Ureter (tissue), 1 donor: ENCODE measurements around the gene SOX15. TPM values are rescaled to one million over a fixed set of nuclear protein-coding genes. Genes with fewer than 3 reads are reported as not detected.

Experiments used
- DNase-seq: peaks from one replicate; pipeline ENCODE4 v3.0.0-alpha.2; 2020; ENCODE audit warnings: low spot score
- total RNA-seq: library from RNA; stranded (reverse); gene quantifications from one replicate; pipeline ENCODE4 v1.2.4, GENCODE V29; 2023
- donor health status: DM: yes; HTN: yes; CAD: no.

SOX15 gene
- total RNA-seq, 1 donor from 2014 or later, result 8.0 TPM

DNA sequence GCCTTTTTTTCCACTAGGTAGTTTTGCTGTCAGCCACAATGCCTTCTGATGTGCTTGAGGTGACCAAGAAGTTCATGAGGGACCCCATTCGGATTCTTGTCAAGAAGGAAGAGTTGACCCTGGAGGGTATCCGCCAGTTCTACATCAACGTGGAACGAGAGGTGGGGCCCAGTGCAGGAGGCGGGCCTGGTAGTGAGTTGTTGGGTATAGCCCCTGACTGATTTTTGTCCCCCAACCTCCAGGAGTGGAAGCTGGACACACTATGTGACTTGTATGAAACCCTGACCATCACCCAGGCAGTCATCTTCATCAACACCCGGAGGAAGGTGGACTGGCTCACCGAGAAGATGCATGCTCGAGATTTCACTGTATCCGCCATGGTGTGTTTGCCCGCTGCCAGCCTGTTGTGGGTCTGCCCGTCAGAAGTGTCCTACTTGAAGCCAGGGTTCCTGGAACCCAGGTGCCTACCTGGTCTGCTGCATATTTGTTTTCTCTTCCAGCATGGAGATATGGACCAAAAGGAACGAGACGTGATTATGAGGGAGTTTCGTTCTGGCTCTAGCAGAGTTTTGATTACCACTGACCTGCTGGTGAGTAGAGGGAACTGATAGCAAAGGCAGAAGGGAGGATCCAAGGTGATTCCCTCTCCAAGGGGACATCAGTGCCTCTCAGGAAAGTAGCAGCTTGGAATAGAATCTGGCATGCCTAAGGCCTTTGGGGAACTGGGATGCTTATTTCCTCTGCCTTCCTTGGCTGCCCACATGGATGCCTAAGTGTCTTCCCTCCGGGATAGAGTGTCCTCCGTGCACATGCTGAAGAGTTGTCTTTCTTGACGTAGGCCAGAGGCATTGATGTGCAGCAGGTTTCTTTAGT, 12.3 kb downstream of the SOX15 start:
- DNase-seq, result no peak

DNA sequence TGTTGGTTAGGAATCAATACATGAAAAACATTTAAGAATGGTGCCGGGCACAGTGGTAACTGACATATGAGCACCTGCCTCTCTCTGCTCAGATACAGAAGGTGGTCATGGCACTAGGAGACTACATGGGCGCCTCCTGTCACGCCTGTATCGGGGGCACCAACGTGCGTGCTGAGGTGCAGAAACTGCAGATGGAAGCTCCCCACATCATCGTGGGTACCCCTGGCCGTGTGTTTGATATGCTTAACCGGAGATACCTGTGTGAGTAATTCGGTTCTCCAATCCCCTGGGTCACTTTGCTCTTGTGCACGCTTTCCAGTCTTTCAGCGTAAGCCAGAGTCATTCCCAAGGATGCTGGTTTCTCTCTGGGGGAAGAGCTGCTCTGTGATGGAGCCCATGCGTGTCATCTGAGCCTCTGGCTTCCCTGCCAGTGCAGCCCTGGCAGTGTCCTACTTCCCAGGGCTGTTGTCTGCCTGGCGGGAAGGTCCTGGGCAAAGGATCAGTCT, 13.4 kb downstream of the SOX15 start:
- no peak for DNase-seq

GRCh38 chr17:7575959-7576358, 13.9 kb downstream of the SOX15 start:
- no peak for DNase-seq

DNA sequence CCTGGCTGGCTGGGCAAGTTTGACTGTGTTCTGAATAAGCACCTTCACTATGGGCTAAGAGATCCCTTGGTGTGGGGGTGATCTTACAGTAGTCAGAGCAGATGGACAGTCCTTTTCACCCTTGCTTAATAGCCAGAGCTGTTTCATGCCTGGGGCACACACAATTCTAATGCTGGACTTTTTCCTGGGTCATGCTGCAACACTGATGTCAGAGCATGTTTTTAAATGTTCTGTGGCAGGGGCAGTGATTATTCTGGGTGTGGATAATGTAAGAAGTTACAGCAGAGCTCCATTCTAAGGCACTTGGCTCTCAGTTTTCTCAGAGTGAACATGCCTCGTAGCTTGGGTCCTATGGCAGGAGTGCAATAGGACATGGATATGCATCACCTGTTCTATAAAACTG, 14.4 kb downstream of the SOX15 start:
- no peak for DNase-seq

- DNase-seq, result no peak
Observed at GRCh38 chr17:7574176-7574953, 15.5 kb downstream of the SOX15 start.

DNA sequence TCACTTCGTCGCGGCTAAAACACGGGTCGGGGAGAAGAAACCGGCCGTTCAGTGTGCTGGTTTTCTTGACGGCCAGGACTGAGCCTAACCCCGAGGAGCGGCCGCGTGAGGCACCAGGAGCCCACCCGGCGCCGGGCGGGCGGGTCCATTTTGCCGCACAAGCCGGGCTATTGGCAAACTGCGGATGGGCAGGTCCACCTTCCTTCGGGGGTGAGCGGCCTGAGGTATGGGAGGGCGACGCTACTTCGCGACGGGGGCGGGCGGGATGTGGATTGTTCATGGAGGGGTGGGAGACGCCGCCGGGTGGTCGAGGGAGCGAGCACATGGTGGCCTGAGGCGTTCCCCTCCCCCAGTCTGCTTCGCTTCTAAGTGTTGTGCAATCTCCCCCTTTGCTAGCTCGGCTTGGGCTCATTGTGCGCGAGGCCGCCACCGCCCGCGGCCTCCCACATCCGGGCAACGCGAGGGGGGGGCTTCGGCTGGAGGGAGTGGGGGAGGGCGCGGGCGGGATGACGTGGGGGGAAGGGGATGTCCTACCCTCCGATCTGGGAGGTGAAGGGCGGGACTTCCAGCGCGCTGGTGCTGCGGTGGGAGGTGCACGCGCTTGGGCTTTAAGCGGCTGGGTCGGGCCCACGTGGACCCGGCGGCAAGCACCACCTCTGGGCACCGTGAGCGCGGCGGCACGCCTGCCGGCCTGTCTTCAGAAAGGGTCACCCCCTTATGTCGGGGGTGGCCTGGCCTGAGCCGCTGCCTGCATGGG, 16.4 kb downstream of the SOX15 start:
- DNase-seq, result peak; percentile 93

DNA sequence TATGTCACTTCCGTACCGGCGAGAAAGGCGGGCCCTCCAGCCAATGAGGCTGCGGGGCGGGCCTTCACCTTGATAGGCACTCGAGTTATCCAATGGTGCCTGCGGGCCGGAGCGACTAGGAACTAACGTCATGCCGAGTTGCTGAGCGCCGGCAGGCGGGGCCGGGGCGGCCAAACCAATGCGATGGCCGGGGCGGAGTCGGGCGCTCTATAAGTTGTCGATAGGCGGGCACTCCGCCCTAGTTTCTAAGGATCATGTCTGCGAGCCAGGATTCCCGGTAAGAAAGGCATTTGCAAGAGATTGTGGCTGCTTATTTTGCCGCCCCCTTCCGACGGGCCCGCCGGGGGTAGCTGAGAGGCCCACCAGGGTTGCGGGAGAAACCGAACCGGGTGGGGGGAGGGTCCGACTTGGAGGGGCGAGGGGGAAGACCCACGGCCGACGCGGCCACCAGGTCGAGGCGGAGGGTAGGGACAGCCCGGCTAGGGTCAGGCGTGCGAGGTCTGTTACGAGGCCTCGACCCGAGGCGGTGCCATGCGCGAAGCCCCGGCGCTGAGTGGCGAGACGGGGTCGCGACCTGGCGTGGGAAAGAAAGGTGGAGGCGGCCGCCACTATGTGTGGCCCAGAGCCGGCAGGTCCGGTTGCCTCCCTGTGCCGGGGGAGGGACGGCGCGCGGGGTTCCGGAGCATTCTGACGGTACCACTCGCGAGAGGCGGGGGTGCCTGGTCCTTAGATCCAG, 17.1 kb downstream of the SOX15 start:
- DNase-seq, result peak; percentile 100

- no peak for DNase-seq
Observed at GRCh38 chr17:7572338-7572587, 17.6 kb downstream of the SOX15 start.

DNA sequence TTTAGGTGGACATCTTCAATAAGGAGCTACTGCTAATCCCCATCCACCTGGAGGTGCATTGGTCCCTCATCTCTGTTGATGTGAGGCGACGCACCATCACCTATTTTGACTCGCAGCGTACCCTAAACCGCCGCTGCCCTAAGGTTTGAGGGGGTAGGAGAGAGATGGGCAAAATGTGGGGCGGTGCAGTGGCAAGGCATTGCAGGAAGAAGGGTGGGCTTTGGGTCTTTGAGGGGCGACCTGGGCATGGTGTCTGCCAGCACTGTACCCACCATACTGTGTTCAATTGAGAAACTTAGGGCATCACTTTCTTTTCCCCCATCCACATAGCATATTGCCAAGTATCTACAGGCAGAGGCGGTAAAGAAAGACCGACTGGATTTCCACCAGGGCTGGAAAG, 19.5 kb downstream of the SOX15 start:
- DNase-seq, result no peak

GRCh38 chr17:7569571-7569970, 20.3 kb downstream of the SOX15 start:
- DNase-seq, result no peak

DNA sequence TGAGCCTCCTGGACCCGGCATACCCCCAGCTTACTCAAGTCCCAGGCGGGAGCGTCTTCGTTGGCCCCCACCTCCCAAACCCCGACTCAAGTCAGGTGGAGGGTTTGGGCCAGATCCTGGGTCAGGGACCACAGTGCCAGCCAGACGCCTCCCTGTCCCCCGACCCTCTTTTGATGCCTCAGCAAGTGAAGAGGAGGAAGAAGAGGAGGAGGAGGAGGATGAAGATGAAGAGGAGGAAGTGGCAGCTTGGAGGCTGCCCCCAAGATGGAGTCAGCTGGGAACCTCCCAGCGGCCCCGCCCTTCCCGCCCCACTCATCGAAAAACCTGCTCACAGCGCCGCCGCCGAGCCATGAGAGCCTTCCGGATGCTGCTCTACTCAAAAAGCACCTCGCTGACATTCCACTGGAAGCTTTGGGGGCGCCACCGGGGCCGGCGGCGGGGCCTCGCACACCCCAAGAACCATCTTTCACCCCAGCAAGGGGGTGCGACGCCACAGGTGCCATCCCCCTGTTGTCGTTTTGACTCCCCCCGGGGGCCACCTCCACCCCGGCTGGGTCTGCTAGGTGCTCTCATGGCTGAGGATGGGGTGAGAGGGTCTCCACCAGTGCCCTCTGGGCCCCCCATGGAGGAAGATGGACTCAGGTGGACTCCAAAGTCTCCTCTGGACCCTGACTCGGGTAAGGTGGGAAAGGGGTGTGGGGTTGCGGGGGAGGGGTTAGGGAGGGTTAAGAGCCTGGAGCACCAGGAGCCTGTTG, 26.6 kb downstream of the SOX15 start:
- no peak for DNase-seq

DNA sequence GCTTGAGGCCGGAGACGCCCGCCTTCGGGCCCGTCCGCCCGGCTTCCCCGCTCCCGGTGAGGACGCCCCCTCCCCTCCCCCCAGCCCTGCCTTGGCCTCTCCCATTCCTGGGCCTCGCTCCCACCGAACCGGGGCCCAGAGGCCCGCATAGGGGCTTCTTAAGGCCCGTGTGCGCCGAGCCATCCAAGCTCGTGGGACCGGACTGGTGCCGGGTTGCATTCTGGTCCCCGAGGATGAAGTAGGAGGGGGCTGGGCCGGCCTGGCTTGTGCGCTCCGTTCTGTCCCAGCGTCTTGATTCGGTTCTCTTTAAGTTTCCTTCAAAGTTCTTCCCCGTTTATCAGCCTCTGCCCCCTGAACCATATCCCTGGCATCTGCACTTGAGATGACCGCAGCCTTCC, 27.7 kb downstream of the SOX15 start:
- DNase-seq, result no peak

DNA sequence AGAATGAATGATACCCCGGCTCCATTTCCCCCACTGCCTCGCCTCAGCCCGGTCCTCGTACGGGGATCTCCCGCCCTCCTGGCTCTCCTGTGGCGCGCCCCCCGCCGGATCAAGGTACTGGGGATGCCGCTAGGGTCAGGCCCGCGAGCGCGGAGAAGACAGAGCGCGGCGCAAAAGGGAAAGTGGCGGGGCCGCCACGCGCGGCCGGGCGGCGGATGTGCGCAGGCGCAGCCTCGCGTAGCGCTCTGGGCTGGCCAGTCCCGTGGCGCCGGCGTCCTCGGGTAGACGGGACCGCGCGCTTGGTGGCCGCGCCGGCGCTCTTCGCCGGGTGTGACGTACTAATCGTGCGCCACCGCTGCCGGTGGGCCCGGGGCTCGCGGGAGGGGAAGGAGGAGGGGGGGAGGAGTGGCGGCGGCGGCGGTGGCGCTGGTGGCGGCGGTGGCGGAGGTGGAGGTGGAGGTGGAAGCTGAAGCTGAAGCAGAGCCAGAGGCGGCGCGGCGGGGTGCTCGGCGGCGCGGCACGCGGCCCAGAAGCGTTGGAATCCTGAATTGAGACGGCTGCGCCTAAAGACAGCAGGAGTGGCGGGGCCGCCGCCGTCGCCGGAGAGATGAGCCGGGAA, 28.2 kb downstream of the SOX15 start, which contains the start of gene SENP3:
Gene SENP3 (plus strand): TSS at position 331 of the 619 bp plus-strand sequence. CDS start 1,158 bp downstream, outside the sequence.
- DNase-seq, result peak; percentile 90

GRCh38 chr17:7561028-7561575, 28.8 kb downstream of the SOX15 start:
- peak; percentile 94 for DNase-seq

- no peak for DNase-seq
Observed at GRCh38 chr17:7560172-7561027, 29.5 kb downstream of the SOX15 start.

DNA sequence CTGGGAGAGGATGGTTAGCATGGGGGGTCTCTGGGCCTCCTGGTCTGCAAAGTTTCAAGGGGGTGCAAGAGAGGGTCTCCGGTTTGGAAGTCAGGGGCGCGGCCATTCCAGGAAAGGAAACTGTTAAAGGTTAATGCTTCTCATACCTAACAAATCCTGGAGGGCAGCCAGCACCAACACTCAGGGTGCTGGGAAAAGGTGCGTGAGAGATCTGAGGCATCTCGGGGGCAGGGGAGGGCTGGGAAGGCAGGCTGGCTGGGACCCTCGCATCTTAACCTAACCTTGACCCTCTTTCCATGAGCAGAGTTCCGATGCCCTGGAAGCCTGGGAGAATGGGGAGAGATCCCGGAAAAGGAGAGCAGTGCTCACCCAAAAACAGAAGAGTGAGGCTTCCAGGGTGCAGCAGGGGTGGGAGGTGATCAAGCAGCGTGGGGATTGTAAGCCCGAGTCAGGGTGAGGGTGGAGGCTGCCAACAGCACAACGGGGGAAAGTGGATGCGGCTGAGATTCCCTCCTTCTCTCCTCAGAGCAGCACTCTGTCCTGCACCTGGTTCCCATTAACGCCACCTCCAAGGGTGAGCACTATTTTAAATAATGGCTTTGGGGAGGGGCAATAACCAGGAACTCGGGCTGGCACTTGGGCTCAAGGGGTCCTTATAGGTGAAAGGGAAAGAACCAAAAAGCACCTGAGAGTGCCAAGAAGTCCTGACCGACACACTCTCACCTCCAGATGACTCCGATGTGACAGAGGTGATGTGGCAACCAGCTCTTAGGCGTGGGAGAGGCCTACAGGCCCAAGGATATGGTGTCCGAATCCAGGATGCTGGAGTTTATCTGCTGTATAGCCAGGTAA, 30.3 kb downstream of the SOX15 start:
- no peak for DNase-seq

- DNase-seq, result no peak
Observed at GRCh38 chr17:7558544-7559319, 31.2 kb downstream of the SOX15 start, which contains the start of gene TNFSF13. TNFSF13 (plus strand) TSS chr17:7558750; CDS start chr17:7559040, 290 bp downstream.
